ENCODE measurements around the gene ERBB4. TPM values are rescaled to one million over a fixed set of nuclear protein-coding genes. Genes with fewer than 3 reads are reported as not detected.
"Not testable (repeated sequence)": the region's sequence is repeated elsewhere in the genome, so short reads cannot be mapped to it uniquely, and the experiment has no call there.

The ERBB4 gene
- total and polyA plus RNA-seq, 9 donors: 0.08 to 22.3 (median 1.2) TPM

- Histone ChIP-seq H3K36me3 (no peaks in the 10 kb centered on the region), H3K27ac (no peak overlapping the region), H3K9me3 (no peaks in the 10 kb centered on the region), H3K4me1 (ENCODE audit: insufficient read depth) (no peaks in the 10 kb centered on the region), H3K27me3 (no peaks in the 10 kb centered on the region), H3K4me3 (no peak overlapping the region)
- 63 to 77% (median 68%) methylated on average over 1 of the region's 1 CpG for WGBS, 3 donors
- DNase-seq: no peak
- intact Hi-C loops (cut with DNase I): no loop called here
- no peak for TF ChIP-seq CTCF (IDR thresholded peaks at IDR 0.05)
- TF ChIP-seq POLR2A (IDR thresholded peaks at IDR 0.05): no peak
- no peak for TF ChIP-seq EP300 (IDR thresholded peaks at IDR 0.05)
Observed at GRCh38 chr2:212024040-212024439, 514.6 kb downstream of the ERBB4 start.

GRCh38 chr2:212022966-212023365 lies 515.6 kb downstream of the ERBB4 start:
- H3K9me3 ChIP-seq: no peaks in the 10 kb centered on the region
- H3K4me3 ChIP-seq: no peak overlapping the region
- WGBS, 3 donors: 57 to 76% (median 60%) methylated on average over 1 of the region's 1 CpG
- DNase-seq: no peak
- H3K4me1 ChIP-seq (ENCODE audit: insufficient read depth): no peaks in the 10 kb centered on the region
- no peaks in the 10 kb centered on the region for H3K27me3 ChIP-seq
- H3K36me3 ChIP-seq: no peaks in the 10 kb centered on the region
- no peak overlapping the region for H3K27ac ChIP-seq
- TF ChIP-seq POLR2A (IDR thresholded peaks at IDR 0.05) (no peak), EP300 (IDR thresholded peaks at IDR 0.05) (no peak), CTCF (IDR thresholded peaks at IDR 0.05) (no peak)
- intact Hi-C loops (cut with DNase I): no loop called here

- 93 to 96% (median 93%) methylated on average over 2 of the region's 2 CpGs for WGBS, 3 donors
- H3K9me3 ChIP-seq: no peaks in the 10 kb centered on the region
- intact Hi-C loops (cut with DNase I): no loop called here
Observed at GRCh38 chr2:212021947-212022346, 516.7 kb downstream of the ERBB4 start.

GRCh38 chr2:212015588-212015987 lies 523.0 kb downstream of the ERBB4 start:
- H3K27ac ChIP-seq: no peak overlapping the region
- TF ChIP-seq EP300 (IDR thresholded peaks at IDR 0.05) (no peak), CTCF (IDR thresholded peaks at IDR 0.05) (no peak), POLR2A (IDR thresholded peaks at IDR 0.05) (no peak)
- no peak for DNase-seq
- H3K4me3 ChIP-seq: no peak overlapping the region
- H3K4me1 ChIP-seq (ENCODE audit: insufficient read depth): no peaks in the 10 kb centered on the region
- no peaks in the 10 kb centered on the region for H3K9me3 ChIP-seq
- intact Hi-C loops (cut with DNase I): no loop called here
- H3K27me3 ChIP-seq: no peaks in the 10 kb centered on the region
- H3K36me3 ChIP-seq: no peaks in the 10 kb centered on the region

More at GRCh38 chr2:212021947-212022346, 516.7 kb downstream of the ERBB4 start:
- Histone ChIP-seq H3K4me1 (ENCODE audit: insufficient read depth) (no peaks in the 10 kb centered on the region), H3K27me3 (no peaks in the 10 kb centered on the region), H3K27ac (no peak overlapping the region), H3K36me3 (no peaks in the 10 kb centered on the region), H3K4me3 (no peak overlapping the region)
- TF ChIP-seq CTCF (IDR thresholded peaks at IDR 0.05): no peak
- no peak for DNase-seq

- Histone ChIP-seq H3K4me1 (ENCODE audit: insufficient read depth) (no peaks in the 10 kb centered on the region), H3K36me3 (no peaks in the 10 kb centered on the region), H3K27me3 (no peaks in the 10 kb centered on the region), H3K4me3 (no peak overlapping the region), H3K9me3 (no peaks in the 10 kb centered on the region), H3K27ac (no peak overlapping the region)
- no peak for TF ChIP-seq CTCF (IDR thresholded peaks at IDR 0.05)
- no peak for TF ChIP-seq POLR2A (IDR thresholded peaks at IDR 0.05)
- no peak for TF ChIP-seq EP300 (IDR thresholded peaks at IDR 0.05)
- WGBS, 3 donors: 61 to 72% (median 69%) methylated on average over 2 of the region's 2 CpGs
- DNase-seq: no peak
- intact Hi-C loops (cut with DNase I): no loop called here
Observed at GRCh38 chr2:212013626-212014025, 525.0 kb downstream of the ERBB4 start.

GRCh38 chr2:212010305-212010704 lies 528.3 kb downstream of the ERBB4 start:
- H3K4me3 ChIP-seq; H3K27me3 ChIP-seq; DNase-seq; intact Hi-C loops (cut with DNase I); H3K4me1 ChIP-seq (ENCODE audit: insufficient read depth); H3K27ac ChIP-seq; H3K36me3 ChIP-seq; H3K9me3 ChIP-seq: not testable (repeated sequence)
- WGBS, 3 donors: 81 to 92% (median 84%) methylated on average over 3 of the region's 3 CpGs

Data from ovary (tissue), 9 donors.